Measurements from ENCODE around the gene KLF2.

KLF2 gene

DNA sequence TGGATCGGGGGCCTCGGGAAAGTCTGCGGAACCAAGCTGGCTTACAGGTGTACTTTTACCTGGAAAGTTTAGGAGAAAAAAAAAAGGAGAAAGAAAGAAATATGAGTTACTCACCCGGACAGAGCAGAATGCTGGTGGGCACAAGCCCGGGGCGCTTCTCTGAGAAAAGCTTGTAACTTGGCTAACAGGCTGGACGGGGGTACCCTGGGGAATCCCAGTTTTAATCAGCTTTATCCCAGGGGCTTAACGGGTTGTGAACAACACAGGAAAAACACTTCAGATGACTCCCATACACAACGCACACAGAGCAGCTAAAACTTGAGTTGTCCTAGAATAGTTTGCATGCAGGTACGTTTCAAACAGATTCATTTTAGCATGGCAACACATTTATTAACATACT is 37.3 kb downstream of the KLF2 start:
- TF ChIP-seq, protein P1, sequence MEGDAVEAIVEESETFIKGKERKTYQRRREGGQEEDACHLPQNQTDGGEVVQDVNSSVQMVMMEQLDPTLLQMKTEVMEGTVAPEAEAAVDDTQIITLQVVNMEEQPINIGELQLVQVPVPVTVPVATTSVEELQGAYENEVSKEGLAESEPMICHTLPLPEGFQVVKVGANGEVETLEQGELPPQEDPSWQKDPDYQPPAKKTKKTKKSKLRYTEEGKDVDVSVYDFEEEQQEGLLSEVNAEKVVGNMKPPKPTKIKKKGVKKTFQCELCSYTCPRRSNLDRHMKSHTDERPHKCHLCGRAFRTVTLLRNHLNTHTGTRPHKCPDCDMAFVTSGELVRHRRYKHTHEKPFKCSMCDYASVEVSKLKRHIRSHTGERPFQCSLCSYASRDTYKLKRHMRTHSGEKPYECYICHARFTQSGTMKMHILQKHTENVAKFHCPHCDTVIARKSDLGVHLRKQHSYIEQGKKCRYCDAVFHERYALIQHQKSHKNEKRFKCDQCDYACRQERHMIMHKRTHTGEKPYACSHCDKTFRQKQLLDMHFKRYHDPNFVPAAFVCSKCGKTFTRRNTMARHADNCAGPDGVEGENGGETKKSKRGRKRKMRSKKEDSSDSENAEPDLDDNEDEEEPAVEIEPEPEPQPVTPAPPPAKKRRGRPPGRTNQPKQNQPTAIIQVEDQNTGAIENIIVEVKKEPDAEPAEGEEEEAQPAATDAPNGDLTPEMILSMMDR (IDR thresholded peaks at IDR 0.05) = no peak
- H3K36me3 Mint-ChIP-seq (ENCODE audit: low read depth) = peaks cover 29% of the 10 kb centered on the region
- no peaks in the 10 kb centered on the region for H3K9me3 Mint-ChIP-seq
- H3K27me3 Mint-ChIP-seq (ENCODE audit: low read depth, poor library complexity) = no peaks in the 10 kb centered on the region
- H3K4me3 Mint-ChIP-seq = no peak overlapping the region
- no peak for DNase-seq
- H3K4me1 Mint-ChIP-seq = peaks cover 44% of the 10 kb centered on the region
- peak overlapping the region; percentile 90 for H3K27ac Mint-ChIP-seq

DNA sequence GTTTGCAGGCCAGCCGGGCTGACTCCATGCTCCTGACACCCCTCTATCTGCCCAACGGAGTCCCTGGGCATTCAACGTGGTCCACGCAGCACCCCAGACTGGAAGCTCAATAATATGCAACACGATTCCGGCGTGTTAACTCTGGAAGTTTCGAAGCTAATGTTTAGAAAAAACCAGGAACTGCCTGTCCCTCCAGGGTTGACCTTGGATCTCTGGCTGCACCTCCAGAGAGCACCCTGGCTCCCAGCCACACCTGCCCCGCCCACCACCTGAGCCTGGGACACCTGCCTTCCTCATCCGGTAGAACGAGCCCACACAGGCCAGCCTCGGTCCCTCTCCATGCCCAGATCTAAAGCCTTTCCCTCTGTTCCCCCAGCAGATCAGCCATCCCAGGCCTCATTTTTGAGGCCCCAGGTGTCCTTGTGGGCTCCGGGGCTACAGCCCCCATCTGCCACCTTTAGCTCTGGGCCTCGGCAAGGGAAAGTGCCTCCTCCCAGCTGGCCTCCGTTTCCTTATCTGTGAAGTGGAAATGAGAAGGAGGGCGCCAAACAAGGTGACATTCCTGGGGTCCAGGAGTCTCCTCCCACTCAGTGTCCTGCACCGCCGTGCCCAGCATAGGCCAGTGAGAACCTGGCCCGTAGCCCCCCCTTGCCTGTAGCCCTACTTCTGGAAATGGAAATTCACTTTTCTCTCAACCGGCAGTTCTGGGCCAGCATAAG is 38.7 kb downstream of the KLF2 start:
- no peak for DNase-seq
- TF ChIP-seq, protein P1 (IDR thresholded peaks at IDR 0.05) = no peak
- Mint-ChIP-seq H3K9me3 (no peaks in the 10 kb centered on the region), H3K36me3 (ENCODE audit: low read depth) (peaks cover 29% of the 10 kb centered on the region), H3K4me3 (no peak overlapping the region), H3K27ac (peak overlapping the region; percentile 45), H3K4me1 (peaks cover 37% of the 10 kb centered on the region), H3K27me3 (ENCODE audit: low read depth, poor library complexity) (no peaks in the 10 kb centered on the region)

DNA sequence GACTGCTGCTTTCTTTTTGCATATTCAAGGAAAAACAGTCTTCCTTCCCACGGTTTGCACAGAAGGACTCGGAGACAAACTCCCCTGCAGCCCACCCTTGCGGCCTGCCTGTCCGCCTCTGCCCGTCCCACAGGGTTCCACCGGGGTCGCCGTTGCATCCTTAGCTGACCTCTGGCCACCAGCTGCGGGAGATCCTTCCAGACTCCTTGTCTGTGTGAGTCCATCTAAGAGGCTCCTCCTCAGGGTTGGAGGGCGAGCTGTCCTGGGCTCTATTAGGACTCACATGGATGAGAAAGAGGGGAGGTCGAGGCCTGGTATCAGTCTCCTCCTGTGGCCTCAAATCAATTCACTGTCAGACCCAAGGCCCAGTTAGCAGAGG is 39.2 kb downstream of the KLF2 start:
- DNase-seq = no peak
- Mint-ChIP-seq H3K4me1 (peaks cover 37% of the 10 kb centered on the region), H3K9me3 (no peaks in the 10 kb centered on the region), H3K27me3 (ENCODE audit: low read depth, poor library complexity) (no peaks in the 10 kb centered on the region), H3K36me3 (ENCODE audit: low read depth) (peaks cover 25% of the 10 kb centered on the region), H3K27ac (peak overlapping the region; percentile 45), H3K4me3 (no peak overlapping the region)
- TF ChIP-seq, protein P1 (IDR thresholded peaks at IDR 0.05) = no peak

DNA sequence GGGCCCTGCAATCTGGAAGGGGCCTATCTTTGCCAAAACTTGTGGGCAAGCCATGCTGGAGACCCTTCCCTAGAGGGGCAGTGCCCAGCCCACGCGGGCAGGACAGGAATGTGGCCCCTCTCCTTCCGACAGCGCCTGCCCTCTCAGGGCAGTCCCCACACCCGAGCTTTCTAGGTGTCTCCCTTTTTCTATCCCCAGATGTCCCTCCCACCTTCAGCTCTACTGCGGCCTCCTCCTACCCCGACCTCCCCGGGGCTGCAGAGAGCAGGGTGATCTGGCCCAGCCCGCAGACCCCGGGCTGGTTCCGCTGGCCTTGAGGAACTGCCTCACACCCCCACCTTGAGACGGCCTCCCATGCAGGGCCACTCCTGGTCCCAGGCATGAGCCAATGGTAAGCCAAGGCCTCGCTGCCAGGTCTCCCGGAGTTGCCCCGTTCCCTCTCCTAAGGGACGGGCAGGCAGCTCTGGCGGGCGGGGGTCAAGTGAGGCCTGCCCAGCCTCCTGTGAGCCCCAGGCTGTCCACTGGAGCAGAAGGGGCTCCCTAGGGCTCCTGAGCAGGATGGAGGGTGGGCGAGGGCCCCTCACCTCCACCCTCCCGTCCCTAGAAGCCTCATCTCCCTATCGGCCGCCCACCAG is 39.7 kb downstream of the KLF2 start:
- no peak overlapping the region for H3K4me3 Mint-ChIP-seq
- DNase-seq = no peak
- no peaks in the 10 kb centered on the region for H3K27me3 Mint-ChIP-seq (ENCODE audit: low read depth, poor library complexity)
- H3K27ac Mint-ChIP-seq = no peak overlapping the region
- peaks cover 37% of the 10 kb centered on the region for H3K4me1 Mint-ChIP-seq
- TF ChIP-seq, protein P1 (IDR thresholded peaks at IDR 0.05) = no peak
- H3K9me3 Mint-ChIP-seq = no peaks in the 10 kb centered on the region
- H3K36me3 Mint-ChIP-seq (ENCODE audit: low read depth) = peaks cover 20% of the 10 kb centered on the region

DNA sequence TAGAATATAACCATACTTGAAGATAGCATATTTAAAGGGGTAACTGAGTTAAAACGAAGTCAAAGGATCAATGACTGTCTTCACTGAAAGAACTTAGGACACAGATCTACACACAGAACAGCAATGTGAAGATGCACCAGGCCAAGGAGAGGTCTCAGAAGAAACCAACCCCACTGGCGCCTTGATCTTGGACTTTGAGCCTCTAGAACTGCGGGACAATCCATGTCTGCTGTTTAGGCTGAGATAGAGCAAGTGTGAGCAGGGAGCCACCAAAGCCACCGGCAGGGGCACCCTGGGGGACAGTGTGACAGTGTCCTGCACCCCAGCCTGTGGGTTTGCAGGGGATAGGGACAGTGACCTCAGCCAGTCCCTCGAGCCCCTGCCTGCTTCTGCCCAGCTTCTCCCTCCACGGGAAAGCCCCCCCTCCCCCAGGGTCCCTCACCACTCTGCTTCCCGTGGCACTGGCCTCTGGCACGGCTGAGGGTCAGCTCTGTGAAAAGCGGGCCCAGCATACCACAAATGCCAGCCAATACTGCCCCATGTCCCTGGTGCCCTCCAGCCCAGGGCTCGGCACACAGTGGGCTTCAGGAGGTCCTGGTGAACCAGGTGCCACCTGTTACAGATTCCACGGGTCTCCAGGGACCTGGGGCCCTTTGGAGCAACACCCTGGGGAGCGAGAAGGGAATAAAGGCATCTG is 40.8 kb downstream of the KLF2 start:
- H3K36me3 Mint-ChIP-seq (ENCODE audit: low read depth) = peaks cover 14% of the 10 kb centered on the region
- H3K4me3 Mint-ChIP-seq = no peak overlapping the region
- DNase-seq = no peak
- TF ChIP-seq, protein P1 (IDR thresholded peaks at IDR 0.05) = no peak
- H3K9me3 Mint-ChIP-seq = no peaks in the 10 kb centered on the region
- H3K4me1 Mint-ChIP-seq = peaks cover 36% of the 10 kb centered on the region
- no peaks in the 10 kb centered on the region for H3K27me3 Mint-ChIP-seq (ENCODE audit: low read depth, poor library complexity)
- no peak overlapping the region for H3K27ac Mint-ChIP-seq

Data from nephron progenitor cell (in vitro differentiated cells).